HL-60 (cell line): ENCODE results near the gene SLC5A4.

Experiments
- CTCF ChIP-seq: IDR thresholded peaks from one replicate; pipeline ENCODE4 v1.5.1; 2011; ENCODE audit warnings: low read length, control low read depth, inconsistent platforms; ENCODE audit not compliant: insufficient read depth
- POLR2AphosphoS5 ChIP-seq: IDR thresholded peaks from 2 replicates; pipeline ENCODE4 v1.6.1; 2012; ENCODE audit warnings: low read depth

GRCh38 chr22:32267011-32267410 lies 11.9 kb upstream of the SLC5A4 start:
- TF ChIP-seq CTCF, result no peak
- TF ChIP-seq POLR2AphosphoS5, result no peak
